OCI-LY3 (cell line): ENCODE measurements around the gene ACER2.

Experiments
- CTCF ChIP-seq: fragments of 200-600, 300-600 bp; sonication (generic); IDR thresholded peaks from 2 replicates; pipeline ENCODE4 v1.5.1; 2014; ENCODE audit warnings: antibody characterized with exemption, low read length, low read depth
- EZH2phosphoT487 ChIP-seq: fragments of 200-600 bp; shearing (Covaris generic); IDR thresholded peaks from 2 replicates; pipeline ENCODE4 v1.6.1; 2018; ENCODE audit warnings: antibody characterized with exemption, mixed run types, low read depth

DNA sequence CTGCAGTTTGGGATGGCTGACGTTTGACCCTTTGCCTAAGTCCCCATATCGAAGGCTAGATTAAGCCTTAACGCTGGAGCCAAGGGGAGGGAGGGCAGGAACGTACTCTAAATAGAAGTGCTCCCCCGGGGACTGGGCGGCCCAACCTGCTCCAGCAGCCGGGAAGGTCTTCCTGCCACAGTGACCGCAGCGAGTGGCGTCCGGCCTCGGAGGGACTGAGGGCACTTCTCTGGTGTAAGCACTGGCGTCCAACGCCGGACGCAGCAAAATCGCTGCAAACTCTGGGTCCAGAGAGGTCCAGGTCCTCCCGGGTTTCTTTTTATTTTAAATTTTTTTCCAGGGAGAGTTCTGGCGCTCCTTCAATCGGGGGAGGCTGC is 505 bp upstream of the ACER2 start:
- no peak for TF ChIP-seq CTCF
- TF ChIP-seq EZH2phosphoT487, result no peak
